Muscle layer of duodenum (tissue), 2 donors: ENCODE data around the gene ACOXL.

Source experiments
- H3K27ac ChIP-seq: one replicate; pipeline ENCODE4 v1.7.0; 2013; ENCODE audit warnings: mild to moderate bottlenecking, low read length
- H3K27me3 ChIP-seq: one replicate; pipeline ENCODE4 v1.7.0; 2013; ENCODE audit warnings: low read depth, mild to moderate bottlenecking, control low read depth, low read length
- H3K36me3 ChIP-seq, 2 donors: one replicate each; pipeline ENCODE4 v1.7.0; 2013; ENCODE audit warnings: low read length in 2 of 2, control low read depth in 1 of 2, mild to moderate bottlenecking in 1 of 2; ENCODE audit not compliant: insufficient read depth in 2 of 2, control insufficient read depth in 1 of 2
- H3K4me1 ChIP-seq, 2 donors: one replicate each; pipeline ENCODE4 v1.7.0; 2013; ENCODE audit warnings: low read length in 2 of 2, mild to moderate bottlenecking in 2 of 2, control low read depth in 1 of 2, moderate library complexity in 1 of 2; ENCODE audit not compliant: insufficient read depth in 2 of 2, control insufficient read depth in 1 of 2
- H3K4me3 ChIP-seq, 2 donors: one replicate each; pipeline ENCODE4 v1.7.0; 2013; ENCODE audit warnings: low read length in 2 of 2, low read depth in 1 of 2, mild to moderate bottlenecking in 1 of 2
- H3K9me3 ChIP-seq, 2 donors: one replicate each; pipeline ENCODE4 v1.7.0; 2013; ENCODE audit warnings: low read length in 2 of 2, control low read depth in 1 of 2, mild to moderate bottlenecking in 1 of 2; ENCODE audit not compliant: control insufficient read depth in 1 of 2
- donor health status: healthy.

Gene ACOXL

GRCh38 chr2:111030945-111031344 is 298.6 kb downstream of the ACOXL start:
- Histone ChIP-seq H3K4me3 (no peak overlapping the region), H3K9me3 (no peaks in the 10 kb centered on the region), H3K27ac (no peak overlapping the region), H3K27me3 (no peaks in the 10 kb centered on the region), H3K36me3 (no peaks in the 10 kb centered on the region), H3K4me1 (peaks cover 0 to 6% of the 10 kb centered on the region in 2 donors)

GRCh38 chr2:111031546-111032478 is 299.4 kb downstream of the ACOXL start:
- Histone ChIP-seq H3K27me3 (no peaks in the 10 kb centered on the region), H3K4me3 (no peak overlapping the region), H3K9me3 (no peaks in the 10 kb centered on the region), H3K36me3 (no peaks in the 10 kb centered on the region), H3K27ac (no peak overlapping the region), H3K4me1 (peaks cover 0 to 6% of the 10 kb centered on the region in 2 donors)

DNA sequence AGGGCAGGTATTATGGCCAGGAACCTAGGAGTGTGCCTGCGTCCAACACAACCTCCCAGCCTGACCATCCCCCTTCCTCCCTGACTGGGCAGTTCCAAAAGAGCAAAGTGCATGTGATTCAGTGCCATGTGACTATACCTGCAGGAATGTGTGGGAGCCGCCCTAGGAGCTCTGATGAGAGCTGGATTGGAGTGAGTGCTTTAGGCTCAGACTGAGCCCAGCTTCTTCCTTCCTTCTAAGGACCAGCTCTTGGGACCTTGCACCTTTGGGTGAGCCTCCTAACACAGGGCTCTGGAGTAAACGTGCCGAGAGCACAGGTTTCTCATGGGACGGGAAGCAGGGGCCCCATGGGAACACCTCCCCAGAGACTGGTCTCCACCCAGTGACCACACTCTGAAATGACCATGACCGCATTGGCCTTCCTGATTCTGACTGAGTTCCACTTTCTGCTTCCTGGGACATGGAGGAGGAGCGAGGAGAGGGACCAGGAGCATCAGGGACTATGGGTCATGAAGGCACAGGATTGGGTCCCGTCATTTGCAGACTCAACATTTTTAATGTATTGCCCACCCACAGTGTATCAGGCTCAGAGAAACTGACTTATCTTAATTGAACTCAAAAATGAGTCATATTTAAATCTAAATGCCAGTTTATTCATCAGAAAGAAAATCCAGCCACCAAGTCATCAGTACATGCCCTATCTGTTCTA is 300.5 kb downstream of the ACOXL start:
- peaks cover 0 to 6% of the 10 kb centered on the region in 2 donors for H3K4me1 ChIP-seq
- H3K27me3 ChIP-seq: no peaks in the 10 kb centered on the region
- no peaks in the 10 kb centered on the region for H3K36me3 ChIP-seq
- H3K4me3 ChIP-seq: no peak overlapping the region
- no peaks in the 10 kb centered on the region for H3K9me3 ChIP-seq
- H3K27ac ChIP-seq: peak overlapping the region; percentile 36

DNA sequence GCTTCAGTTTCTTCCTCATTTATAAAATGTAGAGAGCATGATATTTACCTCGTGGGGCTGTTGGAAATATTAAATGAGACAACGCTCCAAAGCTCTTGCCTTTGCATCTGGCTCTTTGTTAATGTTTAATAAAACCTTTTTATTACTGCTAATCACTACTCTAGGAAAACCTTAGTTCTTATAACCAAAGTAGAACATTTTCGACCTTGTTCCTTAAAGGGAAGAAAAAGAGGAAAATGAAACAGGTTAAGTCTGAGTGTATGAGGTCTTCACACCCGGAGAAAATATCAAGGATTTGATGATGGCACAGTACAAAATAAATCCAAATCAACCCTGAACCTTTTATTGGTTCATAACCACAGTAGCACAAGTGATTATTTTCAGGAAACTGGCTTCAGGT is 301.8 kb downstream of the ACOXL start:
- H3K27me3 ChIP-seq: no peaks in the 10 kb centered on the region
- no peak overlapping the region for H3K4me3 ChIP-seq
- H3K9me3 ChIP-seq: no peaks in the 10 kb centered on the region
- H3K36me3 ChIP-seq: no peaks in the 10 kb centered on the region
- H3K4me1 ChIP-seq: peaks cover 0 to 6% of the 10 kb centered on the region in 2 donors
- H3K27ac ChIP-seq: no peak overlapping the region

DNA sequence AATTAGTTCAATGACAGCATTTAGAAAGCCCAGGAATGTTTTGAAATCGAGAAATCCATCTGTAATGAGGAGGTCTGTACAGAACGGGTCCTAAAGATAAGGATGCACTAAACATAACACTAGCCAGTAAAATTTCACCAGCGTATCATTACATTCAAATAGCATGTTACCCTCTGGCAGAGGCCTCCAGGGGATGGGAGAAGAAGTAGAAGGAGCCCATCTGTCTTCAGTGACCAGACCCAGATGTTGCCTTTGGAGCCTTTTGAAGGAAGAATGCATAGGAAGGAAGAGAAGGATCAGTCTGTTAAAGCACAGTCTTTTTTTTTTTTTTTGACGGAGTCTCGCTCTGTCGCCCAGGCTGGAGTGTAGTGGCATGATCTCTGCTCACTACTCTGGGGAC is 302.2 kb downstream of the ACOXL start:
- H3K36me3 ChIP-seq: no peaks in the 10 kb centered on the region
- no peaks in the 10 kb centered on the region for H3K27me3 ChIP-seq
- H3K9me3 ChIP-seq: no peaks in the 10 kb centered on the region
- no peak overlapping the region for H3K27ac ChIP-seq
- H3K4me1 ChIP-seq: peaks cover 0 to 6% of the 10 kb centered on the region in 2 donors
- H3K4me3 ChIP-seq: no peak overlapping the region

- Histone ChIP-seq H3K4me3 (no peak overlapping the region), H3K4me1 (peaks cover 0 to 6% of the 10 kb centered on the region in 2 donors), H3K36me3 (no peaks in the 10 kb centered on the region), H3K9me3 (no peaks in the 10 kb centered on the region), H3K27me3 (no peaks in the 10 kb centered on the region), H3K27ac (no peak overlapping the region)
Measured at GRCh38 chr2:111035830-111036441, 303.6 kb downstream of the ACOXL start.

DNA sequence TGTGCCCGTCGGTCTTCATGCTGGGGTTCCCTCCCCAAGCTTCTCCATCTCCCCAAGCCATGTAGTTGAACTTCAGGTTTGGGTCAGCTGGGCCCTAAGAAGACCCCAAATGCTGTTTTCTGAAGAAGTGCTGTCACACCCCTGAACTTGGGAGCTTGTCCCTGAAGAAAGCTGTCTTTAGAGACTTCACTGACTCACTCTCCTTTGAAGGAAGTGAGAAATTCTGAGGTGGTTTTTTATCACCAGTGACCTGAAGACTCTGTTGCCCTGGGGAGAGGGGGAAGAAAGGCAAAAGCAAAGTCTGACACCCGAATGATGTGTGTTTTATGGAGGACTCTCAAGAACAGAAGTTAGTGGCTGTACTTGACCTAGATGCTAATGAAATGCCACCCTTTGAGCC is 304.8 kb downstream of the ACOXL start:
- no peaks in the 10 kb centered on the region for H3K27me3 ChIP-seq
- peaks cover 0 to 6% of the 10 kb centered on the region in 2 donors for H3K4me1 ChIP-seq
- H3K9me3 ChIP-seq: no peaks in the 10 kb centered on the region
- no peaks in the 10 kb centered on the region for H3K36me3 ChIP-seq
- H3K27ac ChIP-seq: no peak overlapping the region
- H3K4me3 ChIP-seq: no peak overlapping the region

- H3K27ac ChIP-seq: no peak overlapping the region
- H3K4me3 ChIP-seq: no peak overlapping the region
- H3K27me3 ChIP-seq: no peaks in the 10 kb centered on the region
- no peaks in the 10 kb centered on the region for H3K9me3 ChIP-seq
- H3K36me3 ChIP-seq: no peaks in the 10 kb centered on the region
- no peaks in the 10 kb centered on the region for H3K4me1 ChIP-seq
Measured at GRCh38 chr2:111039628-111040383, 307.4 kb downstream of the ACOXL start.

- no peaks in the 10 kb centered on the region for H3K9me3 ChIP-seq
- no peak overlapping the region for H3K4me3 ChIP-seq
- no peaks in the 10 kb centered on the region for H3K36me3 ChIP-seq
- H3K4me1 ChIP-seq: no peaks in the 10 kb centered on the region
- H3K27me3 ChIP-seq: no peaks in the 10 kb centered on the region
- H3K27ac ChIP-seq: no peak overlapping the region
Measured at GRCh38 chr2:111041398-111042202, 309.2 kb downstream of the ACOXL start.

DNA sequence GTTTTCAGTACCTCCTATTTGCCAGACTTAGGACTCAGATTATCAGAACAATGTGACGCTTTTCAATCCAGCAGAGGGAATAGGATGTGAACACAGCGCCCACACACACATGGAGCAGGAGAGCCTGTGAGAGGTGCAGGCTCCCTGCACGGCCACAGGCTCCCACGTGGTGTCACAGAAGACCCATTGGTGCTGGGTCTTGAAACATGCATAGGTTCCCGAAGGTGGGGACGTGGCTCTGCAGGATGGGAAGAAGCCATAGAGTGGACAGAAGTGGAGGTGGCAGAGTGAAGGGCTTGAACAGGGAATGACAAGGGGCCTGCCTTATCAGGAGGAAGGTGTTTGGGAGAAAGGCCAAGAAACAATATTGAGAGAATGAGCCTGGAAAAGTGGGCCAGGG is 309.9 kb downstream of the ACOXL start:
- Histone ChIP-seq H3K4me3 (no peak overlapping the region), H3K9me3 (no peaks in the 10 kb centered on the region), H3K27me3 (no peaks in the 10 kb centered on the region), H3K4me1 (no peaks in the 10 kb centered on the region), H3K27ac (no peak overlapping the region), H3K36me3 (no peaks in the 10 kb centered on the region)
